ENCODE results near the gene NFYA.
"Not testable (repeated sequence)": the region's sequence is repeated elsewhere in the genome, so short reads cannot be mapped to it uniquely, and the experiment has no call there.

Gene NFYA

GRCh38 chr6:41073968-41074691 lies 1.4 kb downstream of the NFYA start:
- DNase-seq (ENCODE audit: low read depth), result no peak

- no peak for DNase-seq (ENCODE audit: low read depth)
Observed at GRCh38 chr6:41074692-41075436, 2.1 kb downstream of the NFYA start.

DNA sequence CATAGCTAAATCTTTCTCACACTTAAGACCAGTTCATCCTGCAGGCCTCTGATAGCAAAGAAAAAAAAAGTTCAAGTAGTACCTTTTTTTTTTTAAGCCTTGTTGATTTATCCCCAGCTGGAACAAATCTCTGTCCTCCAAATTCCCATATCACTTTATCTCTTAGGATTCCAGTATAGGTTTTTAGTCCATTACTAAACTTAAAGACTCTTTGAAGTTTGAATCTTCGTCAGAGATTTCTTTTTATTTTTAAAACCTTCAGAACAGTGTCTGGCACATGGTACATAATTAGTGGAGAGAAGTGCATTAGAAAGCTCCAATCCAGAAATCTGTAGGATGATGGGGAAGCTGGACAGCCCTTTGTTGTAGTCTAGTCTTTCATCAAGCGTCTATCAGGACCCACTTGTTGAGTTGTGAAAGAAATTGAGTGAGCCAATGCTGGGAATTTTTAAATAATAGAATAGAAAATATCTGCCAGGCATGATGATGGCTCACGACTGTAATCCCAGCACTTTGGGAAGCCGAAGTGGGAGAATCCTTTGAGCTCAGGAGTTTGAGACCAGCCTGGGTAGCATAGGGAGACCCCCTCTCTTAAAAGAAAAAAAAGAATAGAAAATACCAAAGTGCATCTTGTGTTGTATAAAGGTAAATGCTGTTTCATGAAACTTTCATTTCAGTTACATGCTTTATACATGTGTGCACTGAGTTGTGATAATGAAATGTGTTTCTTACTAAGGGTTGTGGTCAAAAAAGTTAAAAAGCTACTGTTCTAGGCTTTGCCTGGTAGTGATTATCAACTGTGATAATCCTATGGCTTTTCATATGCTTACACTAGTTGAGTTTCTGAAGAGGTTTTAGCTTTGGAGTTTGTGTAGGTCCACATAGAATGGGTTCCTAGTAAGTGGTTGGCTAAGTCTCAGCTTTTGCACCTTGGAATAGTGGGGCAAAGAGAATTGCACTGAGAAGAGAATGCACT lies 3.2 kb downstream of the NFYA start:
- no peak for DNase-seq (ENCODE audit: low read depth)

- no peak for DNase-seq (ENCODE audit: low read depth)
Observed at GRCh38 chr6:41077536-41077935, 4.8 kb downstream of the NFYA start.

DNA sequence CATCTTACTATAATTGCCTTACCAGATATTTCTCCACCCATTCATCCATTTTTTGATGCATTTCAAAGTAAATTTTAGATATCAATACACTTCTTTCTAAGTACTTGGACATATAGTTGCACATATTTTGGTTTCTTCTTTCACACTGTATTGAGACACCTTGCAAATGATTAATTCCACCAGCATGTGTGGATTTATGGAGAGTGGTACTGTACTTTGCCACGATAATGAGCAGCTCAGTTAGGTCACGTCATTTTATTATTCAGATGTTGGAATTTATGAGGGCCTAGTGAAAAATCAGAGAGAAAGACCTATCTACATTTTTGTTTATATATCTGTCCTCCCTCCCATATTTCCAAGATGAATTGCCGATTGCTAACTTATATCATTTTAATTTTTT lies 5.3 kb downstream of the NFYA start:
- no peak for DNase-seq (ENCODE audit: low read depth)

DNA sequence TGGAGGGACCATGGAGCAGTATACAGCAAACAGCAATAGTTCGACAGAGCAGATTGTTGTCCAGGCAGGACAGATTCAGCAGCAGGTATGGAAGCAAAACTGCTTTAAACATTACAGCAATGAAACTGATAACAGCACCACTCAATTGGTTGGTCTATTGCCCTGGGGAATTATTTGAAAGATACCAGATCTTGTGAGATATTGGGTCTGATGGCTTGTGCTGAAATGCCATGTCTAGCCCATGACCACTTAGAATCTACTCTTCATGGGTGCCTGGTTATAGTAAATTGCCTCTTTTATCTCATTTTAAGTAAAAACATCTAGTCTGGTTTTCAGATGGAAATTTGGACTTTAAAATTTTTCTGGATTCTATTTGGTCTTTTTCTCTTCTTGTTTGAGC lies 6.3 kb downstream of the NFYA start:
- no peak for DNase-seq (ENCODE audit: low read depth)

DNA sequence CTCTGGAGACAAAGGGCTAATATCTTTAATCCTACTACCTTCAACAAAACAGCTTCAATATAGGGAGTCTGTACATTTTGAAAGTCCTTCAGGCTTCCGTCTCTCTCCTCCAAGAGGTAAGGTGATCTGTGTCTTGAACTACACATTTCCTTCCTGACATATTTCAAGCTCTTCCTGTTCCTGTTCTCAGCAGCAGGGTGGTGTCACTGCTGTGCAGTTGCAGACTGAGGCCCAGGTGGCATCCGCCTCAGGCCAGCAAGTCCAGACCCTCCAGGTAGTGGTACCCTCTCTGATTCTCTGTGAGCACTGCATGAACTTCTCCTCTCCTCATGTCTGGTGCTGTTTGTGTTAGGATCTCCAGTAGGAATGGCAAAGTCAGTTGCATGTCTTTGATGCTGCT lies 7.8 kb downstream of the NFYA start:
- DNase-seq (ENCODE audit: low read depth), result no peak

GRCh38 chr6:41083072-41083471 lies 10.3 kb downstream of the NFYA start:
- DNase-seq (ENCODE audit: low read depth), result no peak

DNA sequence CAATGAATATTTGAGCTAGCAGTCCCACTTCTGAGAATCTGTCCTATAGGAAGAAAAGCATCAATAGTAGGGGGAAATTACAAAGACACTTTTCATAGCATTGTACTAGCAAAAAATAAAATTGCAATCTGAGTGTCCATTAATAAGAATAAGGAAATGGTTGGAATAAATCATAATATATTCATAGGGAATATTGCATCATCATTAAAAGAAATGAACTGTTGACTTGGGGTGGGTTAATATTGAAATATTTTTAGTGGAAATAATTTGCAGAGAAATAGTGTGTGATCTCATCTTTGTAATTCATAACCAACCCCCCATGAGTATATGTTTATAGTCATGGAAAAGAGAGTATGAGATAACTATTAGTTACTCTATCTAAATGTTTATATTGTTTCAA lies 12.4 kb downstream of the NFYA start:
- DNase-seq (ENCODE audit: low read depth), result no peak

- no peak for DNase-seq (ENCODE audit: low read depth)
Observed at GRCh38 chr6:41088451-41088850, 15.7 kb downstream of the NFYA start.

GRCh38 chr6:41090841-41091761 lies 18.3 kb downstream of the NFYA start:
- DNase-seq (ENCODE audit: low read depth), result no peak

DNA sequence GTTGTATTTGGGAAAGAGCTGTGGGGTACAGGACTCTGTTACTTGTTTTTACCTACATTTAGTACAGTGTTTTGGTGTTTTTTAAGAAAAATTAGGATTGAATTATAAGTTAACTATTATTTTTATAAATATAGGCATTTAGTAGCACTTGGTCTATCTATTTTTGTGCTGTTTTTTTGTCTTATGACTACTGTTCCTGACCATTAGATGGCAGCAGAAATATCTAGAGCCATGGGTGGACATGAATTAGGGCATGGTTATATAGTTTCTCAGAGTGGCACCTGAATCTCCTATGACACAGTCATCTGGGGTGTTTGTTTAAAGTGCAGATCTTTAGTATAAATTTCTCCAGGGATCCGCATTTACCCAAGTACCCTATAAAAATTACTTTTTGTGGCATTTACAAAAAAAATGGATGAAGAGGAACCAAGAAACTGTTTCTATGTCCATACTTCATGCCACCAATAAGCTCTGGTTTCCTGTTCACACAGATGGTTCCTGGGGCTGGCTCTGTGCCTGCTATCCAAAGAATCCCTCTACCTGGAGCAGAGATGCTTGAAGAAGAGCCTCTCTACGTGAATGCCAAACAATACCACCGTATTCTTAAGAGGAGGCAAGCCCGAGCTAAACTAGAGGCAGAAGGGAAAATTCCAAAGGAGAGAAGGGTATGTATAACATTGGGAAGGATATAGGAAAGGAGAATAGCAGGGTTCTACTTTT lies 19.8 kb downstream of the NFYA start:
- no peak for DNase-seq (ENCODE audit: low read depth)

DNA sequence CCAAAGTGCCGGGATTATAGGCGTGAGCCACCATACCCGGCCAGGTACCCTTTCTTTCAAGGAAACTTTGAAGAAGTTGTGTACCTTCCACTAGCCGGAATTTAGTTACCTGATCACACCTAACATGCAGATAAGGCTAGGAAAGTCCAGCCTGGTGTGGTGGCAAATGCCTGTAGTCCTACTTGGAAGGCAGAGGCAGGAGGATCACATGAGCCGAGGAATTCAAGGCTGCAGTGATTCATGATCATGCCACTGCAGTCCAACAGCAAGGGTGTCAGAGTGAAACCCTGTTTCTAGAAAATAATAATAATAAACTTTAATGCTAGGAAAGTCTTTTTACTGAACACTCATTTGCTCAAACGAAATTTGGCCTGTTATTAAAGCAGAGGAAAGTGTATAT lies 21.0 kb downstream of the NFYA start:
- no peak for DNase-seq (ENCODE audit: low read depth)

DNA sequence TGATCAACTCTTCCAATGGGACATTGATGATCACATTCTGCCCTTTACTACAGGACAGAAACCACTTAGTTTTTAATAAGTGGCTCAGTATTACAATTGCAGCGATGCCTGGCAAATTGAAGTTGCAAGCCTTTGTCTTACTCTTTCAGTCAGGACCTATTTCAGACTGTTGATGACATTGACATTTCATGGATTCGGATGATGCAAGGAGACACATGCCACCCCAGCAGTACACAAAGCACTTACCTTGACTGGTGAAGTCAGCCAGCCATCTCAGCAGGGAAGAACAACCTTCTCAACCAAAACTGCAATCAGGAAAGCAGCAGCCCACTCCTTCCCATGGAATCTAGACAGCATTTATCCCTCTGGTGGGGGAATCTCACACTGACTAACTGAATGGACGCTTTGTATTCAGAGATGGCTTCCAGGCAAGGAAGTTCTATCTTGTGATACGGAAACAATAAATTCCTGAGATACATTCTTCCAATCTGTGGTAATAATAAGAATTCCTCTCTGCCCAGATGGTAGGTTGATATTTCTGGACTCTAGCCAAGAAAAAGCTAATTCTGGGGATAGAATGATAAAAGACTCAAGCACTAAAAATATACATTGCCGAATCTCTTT lies 24.8 kb downstream of the NFYA start:
- DNase-seq (ENCODE audit: low read depth), result no peak

DNA sequence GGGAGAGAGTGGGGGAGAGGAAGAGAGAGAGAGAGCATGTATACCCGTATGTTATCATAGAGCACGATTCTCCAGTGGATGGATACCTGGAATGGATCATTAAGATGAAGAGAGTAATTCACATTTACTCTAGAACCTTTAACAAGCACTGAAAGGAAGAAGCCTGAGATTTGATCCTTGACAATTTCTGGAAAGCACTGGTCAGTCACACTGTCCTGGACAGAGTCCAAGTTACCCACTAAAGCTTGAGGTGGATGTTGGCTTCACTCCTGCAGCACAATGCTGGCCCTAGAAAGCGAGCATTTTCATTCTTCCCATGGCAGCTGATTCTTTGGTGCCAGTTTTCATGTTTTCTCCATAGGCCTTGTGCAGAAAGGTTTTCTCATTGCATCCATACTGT lies 25.6 kb downstream of the NFYA start:
- DNase-seq (ENCODE audit: low read depth), result no peak

- DNase-seq (ENCODE audit: low read depth), result no peak
Observed at GRCh38 chr6:41100871-41101287, 28.1 kb downstream of the NFYA start.

- DNase-seq (ENCODE audit: low read depth), result no peak
Observed at GRCh38 chr6:41103847-41104246, 31.1 kb downstream of the NFYA start.

DNA sequence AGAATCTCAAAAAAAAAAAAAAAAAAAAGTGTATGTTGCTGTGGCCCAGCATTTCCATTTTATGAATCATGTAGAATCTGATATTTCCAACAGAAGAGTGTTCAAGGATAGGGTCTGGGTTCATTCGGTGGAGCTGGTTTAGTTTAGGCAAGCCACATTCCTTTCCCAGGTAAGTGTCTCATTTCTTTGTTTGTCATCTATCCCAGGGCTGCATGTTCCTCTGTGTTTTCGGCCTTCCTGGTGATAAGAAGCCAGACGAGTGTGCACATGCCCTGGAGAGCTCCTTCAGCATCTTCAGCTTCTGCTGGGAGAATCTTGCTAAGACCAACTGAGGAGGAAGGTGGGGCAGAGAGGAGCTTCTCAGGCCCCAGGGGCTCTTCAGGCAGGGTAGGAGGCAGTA lies 38.2 kb downstream of the NFYA start:
- DNase-seq (ENCODE audit: low read depth), result no peak

GRCh38 chr6:41115027-41115426 lies 42.3 kb downstream of the NFYA start:
- DNase-seq (ENCODE audit: low read depth), result not testable (repeated sequence)

DNA sequence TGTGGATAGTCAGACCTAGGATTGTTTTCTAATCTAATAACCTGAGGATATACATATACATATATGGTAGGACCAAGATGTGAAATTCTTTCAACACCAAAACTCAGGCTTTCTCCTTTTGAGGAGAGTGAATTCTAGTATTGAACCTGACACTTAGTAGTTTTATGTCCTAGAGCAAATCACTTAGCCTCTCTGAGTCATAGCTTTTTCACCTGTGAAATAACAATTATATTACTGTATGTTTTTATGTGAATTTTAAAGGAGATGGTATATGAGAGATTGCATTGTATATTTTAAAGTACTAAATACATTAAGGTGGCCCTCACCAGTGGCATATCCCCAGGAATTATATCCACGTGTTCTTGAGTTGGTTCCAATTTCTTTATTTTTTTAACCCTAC lies 46.7 kb downstream of the NFYA start:
- no peak for DNase-seq (ENCODE audit: low read depth)
